Activated naive CD8-positive, alpha-beta T cell treated with anti-CD3 and anti-CD28 coated beads, Interleukin-2, amount 50 U/mL, for 16 hours (primary cell): Measurements from ENCODE around the gene TUBB4B.
A peak's percentile ranks its signal among the peaks of the same experiment; 100 is the strongest.

Experiments
- DNase-seq: peaks from one replicate; pipeline ENCODE4 v3.0.0-alpha.2; 2020; ENCODE audit warnings: low read depth, low spot score

The TUBB4B gene

GRCh38 chr9:137225699-137226331 is 15.3 kb upstream of the TUBB4B start:
- DNase-seq: no peak

- no peak for DNase-seq
These were observed 14.6 kb upstream of the TUBB4B start for GRCh38 chr9:137226338-137227053.

- peak; percentile 70 for DNase-seq
These were observed 13.8 kb upstream of the TUBB4B start, which contains the start of gene RNF224 for GRCh38 chr9:137227054-137227852. RNF224 (plus strand) TSS chr9:137227502; CDS start chr9:137228336, 834 bp downstream.

DNA sequence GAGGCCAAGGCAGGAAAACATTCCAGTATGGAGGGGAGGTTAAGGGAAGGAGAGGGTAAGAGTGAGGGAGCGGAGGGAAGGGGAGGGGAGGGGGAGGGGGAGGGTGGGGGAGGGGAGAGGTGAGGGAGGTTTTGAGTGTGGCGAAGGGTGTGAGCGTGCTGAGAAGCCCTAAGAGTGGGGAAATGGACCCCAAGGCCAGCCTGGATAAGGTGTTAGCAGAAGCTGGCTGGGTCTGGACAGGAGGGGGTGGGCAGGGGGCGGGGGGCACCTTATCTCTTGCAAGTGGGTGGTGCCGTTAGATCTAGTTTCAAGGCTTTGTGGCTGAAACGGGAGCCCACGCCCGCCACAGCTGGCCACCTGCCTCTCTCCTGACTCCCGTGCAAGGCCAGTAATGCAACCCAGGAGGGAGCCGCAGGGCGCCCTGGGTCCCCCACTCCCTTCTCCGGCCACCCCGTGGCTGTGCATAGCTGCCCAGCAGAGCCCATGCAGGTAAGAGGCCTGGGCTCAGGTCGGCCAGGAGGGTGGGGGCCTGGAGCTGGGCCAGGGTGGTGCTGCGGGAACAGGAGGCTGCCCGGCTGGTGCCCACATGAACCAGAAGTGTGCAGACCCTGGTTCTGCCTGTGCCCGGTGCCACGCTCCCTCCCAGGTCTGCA is 13.1 kb upstream of the TUBB4B start:
- DNase-seq: no peak

- no peak for DNase-seq
These were observed 12.6 kb upstream of the TUBB4B start for GRCh38 chr9:137228506-137228967.

DNA sequence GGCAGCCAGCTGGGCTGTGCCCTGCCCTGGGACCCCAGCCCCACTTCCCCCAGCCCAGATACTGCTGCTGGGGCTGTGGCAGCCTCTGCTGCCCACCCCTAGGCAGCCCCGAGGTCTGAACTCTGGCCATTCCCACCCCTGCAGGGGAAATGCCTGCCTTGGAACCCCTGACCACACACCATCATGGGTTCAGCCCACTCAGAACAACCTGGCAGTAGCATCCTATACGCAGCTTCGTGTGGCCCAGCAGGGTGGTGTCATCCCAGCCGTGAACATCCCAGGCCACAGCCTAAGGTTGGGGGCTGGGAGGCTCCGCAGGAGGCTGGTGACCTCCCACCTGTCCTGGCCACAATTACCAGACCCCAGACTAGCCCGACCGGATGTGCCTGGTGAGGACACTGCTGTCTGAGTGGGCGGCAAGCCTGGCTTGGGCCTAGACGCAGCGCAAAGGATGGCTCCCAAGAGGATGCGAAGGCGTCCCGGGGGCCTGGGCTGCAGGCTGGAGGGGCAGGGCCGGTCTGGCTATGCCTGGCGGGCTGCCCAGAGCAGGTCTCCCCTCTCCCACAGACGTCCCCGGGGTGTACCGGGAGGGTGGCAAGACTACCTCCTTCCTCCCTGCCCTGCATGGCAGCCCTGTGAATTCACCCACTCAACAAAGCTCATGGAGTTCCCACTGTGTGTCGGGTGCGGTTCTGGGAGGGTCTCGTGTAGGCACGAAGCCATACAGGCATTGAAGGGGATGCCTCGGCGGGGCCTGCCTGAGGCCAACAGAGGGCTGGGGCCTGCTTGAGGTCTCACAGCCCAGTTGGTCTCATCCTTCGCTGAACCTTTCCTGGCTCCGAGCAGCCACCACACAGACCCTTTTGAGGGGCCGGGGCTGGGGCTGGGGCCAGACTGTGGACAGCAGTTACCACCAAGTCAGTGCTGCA is 11.9 kb upstream of the TUBB4B start:
- DNase-seq: no peak

DNA sequence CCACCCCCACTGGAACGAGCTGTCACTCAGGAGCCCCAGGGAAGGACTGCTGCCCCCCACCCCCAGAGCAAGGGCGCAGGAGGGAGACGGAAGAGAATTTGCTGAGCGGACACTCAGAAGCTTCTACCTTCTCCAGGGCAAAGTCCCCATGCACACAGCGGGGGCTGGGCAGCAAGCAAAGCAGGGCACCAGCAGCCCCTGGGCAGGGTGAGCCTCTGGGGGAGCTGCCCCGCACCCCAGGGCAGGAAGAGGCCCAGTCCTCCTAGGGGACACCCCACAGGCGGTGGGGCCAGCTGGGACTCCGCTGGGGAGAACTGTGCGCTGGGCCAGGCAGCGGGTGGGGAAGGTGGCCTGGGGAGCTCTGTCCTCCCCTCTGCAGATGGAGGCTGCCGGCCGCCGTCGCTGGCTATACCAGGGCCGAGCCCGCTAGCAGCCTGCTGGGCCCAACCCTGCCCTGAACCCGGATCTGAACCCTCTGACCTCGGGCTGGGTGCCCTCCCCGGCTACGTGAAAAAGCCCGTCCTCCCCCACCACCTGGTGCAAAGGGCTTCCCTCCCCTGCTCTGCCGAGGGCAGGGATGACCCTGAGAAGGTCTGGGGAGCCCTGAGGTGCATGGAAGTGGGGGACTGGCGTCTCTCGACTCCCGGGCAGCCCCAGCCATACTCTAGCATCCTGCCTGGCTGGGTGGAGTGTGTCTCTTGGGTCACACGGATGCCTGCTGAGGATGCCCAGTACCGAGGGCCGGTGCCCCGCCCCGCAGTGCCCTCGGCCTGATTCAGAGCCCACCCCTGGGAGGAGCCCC is 11.0 kb upstream of the TUBB4B start:
- DNase-seq: no peak

GRCh38 chr9:137230705-137231371 is 10.2 kb upstream of the TUBB4B start, which contains the start of gene SLC34A3:
SLC34A3 (plus strand) TSS chr9:137230901; CDS start chr9:137231703, 802 bp downstream.
- DNase-seq: no peak

DNA sequence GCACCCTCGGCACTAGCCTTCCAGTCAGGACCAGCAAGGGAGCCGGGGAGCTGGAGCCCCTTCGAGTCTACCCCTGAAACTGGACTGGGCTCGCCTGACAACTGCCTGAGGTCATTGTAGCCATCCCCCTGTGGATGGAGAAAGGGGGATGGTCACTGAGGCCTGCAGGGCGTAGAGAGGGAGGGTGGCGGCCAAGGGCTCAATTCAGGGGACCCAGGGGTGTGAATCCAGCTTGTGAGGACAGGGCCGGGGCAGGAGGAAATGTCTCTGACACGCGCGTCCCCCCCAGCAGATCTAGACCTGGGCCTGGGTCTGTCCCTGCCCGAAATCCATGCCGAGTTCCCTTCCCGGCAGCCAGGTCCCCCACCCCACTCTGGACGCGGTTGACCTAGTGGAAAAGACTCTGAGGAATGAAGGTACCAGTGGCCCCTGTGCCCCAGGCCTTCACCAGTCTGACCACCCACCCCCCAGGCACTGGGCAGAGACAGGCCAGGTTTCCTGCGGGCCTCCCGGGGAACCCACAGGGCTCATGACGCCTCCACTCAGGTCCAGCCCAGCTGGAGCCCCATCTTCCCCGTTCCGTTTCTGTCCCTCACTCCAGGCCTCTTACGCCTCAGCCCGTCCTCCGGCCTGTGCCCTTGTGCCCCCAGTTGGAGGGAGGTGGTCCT is 9.6 kb upstream of the TUBB4B start:
- DNase-seq: no peak

DNA sequence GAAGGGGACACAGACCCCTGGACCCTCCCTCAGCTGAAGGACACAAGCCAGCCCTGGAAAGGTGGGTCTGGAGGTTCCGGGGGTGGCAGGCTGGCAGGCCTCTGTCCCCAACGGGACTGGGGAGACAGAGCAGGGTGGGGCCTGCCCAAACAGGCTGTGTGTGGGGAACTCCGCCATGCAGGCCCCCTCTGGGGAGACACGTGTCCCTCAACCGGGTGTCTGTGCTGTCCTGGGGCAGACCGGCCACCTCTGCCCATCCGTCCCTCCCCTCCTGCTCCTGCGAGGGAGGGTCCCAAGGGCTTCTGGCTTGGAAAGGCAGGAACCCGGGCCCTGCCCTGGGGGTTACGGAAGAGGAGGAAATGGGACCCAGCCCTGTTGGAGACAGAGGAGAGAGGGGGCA is 9.0 kb upstream of the TUBB4B start:
- no peak for DNase-seq

GRCh38 chr9:137232510-137232909 is 8.6 kb upstream of the TUBB4B start:
- no peak for DNase-seq

DNA sequence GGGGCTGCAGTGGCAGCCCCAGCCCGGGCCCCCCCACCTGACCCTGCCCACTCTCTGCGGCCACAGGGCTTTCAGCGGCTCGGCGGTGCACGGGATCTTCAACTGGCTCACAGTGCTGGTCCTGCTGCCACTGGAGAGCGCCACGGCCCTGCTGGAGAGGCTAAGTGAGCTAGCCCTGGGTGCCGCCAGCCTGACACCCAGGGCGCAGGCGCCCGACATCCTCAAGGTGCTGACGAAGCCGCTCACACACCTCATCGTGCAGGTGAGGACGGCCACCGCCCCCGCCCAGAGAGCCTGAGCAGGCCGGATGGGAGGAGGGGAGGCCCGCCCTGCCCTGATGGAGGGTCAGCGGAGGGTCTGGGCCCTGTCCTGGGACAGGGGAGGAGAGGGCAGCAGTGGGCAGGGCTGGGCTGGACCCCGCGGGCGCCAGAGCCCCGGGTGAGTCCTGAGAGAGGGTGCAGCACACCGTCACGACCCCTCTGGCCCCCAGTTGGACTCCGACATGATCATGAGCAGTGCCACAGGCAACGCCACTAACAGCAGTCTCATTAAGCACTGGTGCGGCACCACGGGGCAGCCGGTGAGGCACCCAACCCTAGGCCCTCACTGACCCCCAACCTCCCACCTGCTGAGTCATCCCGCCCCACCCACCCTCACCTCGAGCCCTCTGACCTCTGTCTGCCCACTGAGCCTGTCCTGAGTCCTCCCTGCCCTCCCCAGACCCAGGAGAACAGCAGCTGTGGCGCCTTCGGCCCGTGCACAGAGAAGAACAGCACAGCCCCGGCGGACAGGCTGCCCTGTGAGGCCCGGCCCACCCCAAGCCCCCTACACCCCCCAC is 7.7 kb upstream of the TUBB4B start:
- no peak for DNase-seq

- DNase-seq: no peak
These were observed 6.9 kb upstream of the TUBB4B start for GRCh38 chr9:137234055-137234697.

DNA sequence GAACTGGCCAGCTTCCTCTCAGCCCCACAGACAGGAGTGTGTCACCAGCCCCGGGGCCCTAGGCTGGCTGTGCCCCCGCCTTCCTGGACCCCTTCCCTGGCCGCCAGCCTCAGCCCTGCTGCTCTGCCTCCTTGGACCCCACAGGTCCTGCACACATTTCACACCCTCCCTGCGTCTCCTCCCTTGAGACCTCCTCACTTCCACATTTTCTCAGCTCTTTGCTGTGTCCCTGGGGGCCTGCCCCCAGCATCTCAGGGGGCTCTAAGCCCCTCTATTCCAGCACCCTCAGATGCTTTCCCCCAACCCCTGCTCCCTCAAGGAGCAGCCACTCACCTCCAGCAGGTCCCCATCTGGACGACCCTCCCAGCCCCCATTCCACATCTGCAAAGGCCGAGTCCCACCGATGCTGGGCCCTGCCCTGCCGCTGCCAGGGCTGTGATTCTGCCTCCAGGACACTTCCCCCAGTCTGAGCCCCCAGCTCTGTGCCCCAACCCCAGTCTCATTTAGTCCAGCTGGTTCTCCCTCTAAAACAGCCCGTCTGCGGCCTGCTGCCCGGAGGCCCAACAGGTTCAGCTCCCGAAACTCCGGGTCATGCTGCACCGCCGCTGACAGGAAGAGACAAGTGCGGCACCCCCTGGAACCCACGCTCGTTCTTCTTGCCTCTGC is 6.2 kb upstream of the TUBB4B start:
- DNase-seq: no peak

DNA sequence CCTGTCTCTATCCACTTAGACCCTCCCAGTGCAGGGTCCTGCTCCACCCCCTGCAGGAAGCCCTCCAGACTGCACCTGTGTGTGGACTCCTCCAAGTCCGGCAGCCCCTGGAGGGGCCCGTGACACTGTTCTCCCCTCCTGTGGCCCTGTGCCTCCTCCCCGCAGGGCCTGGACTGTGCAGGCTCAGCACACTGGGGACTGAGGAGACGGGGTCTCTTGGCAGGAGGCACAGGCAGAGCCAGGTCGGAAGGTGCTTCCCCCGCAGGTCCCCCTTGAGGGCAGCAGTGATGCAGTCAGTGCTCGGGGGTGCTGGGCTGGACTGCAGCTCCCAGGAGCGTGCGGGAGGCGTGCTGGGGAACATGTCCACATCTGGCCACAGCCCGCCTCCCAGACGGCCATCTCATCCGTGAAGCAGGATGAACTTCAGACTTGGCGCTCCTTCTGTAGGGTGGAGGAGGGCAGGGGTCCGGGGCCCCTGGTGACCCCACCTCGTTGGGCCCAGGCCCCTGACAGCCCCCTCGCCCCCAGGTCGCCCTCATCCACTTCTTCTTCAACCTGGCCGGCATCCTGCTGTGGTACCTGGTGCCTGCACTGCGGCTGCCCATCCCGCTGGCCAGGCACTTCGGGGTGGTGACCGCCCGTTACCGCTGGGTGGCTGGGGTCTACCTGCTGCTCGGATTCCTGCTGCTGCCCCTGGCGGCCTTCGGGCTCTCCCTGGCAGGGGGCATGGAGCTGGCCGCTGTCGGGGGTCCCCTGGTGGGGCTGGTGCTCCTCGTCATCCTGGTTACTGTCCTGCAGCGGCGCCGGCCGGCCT is 5.5 kb upstream of the TUBB4B start:
- no peak for DNase-seq
